Kidney capillary endothelial cell (primary cell): ENCODE measurements around the gene OXT.
A peak's percentile ranks its signal among the peaks of the same experiment; 100 is the strongest.
"Not testable (repeated sequence)": the region's sequence is repeated elsewhere in the genome, so short reads cannot be mapped to it uniquely, and the experiment has no call there.

Source experiments
- DNase-seq: peaks from one replicate; pipeline ENCODE4 v3.0.0-alpha.2; 2018; ENCODE audit warnings: low spot score

The OXT gene

DNA sequence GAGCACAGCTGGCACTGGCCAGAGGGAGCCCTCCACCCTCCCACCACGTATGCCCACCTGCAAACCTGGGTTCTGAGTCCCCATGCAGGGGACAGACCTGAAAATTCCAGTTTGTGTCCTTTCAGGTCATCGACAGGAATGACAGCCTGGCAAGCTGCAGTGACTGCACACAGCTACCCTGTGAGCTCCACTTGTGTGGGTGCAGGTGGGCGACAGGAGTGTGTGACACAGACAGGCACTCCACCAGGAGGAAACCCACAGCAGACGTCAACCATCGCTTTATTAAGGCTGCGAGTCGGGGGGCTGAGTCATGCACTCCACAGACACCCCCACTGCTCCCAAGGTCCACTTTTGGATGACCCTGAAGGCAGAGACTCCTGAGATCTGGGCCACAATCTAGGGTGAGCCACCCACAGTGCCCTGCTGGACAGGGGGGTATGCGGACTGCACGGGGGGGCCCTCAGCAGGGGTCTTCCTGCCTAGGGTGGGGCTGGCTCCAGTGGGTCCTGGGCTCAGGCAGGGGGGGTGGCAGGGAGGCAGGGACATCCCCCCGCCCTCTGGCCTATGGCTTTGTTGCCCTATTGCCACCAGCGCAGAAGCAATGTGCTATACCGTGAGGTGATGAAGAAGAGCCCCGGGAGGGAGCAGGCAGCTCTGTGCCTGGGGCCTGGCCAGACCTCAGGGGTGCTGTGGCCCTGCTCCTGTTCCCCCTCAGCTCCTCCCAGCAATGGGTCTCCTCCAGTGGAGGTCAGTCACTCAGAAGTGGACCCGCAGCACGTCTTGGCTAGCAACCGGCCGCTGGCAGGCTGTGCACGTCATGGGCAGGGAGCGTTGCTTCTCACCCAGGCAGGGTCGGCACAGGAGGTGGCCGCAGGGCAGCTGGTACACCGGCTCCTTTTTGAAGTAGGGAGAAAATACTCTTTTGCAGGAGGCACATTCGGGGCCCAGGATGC, 38.2 kb downstream of the OXT start:
- no peak for DNase-seq

DNA sequence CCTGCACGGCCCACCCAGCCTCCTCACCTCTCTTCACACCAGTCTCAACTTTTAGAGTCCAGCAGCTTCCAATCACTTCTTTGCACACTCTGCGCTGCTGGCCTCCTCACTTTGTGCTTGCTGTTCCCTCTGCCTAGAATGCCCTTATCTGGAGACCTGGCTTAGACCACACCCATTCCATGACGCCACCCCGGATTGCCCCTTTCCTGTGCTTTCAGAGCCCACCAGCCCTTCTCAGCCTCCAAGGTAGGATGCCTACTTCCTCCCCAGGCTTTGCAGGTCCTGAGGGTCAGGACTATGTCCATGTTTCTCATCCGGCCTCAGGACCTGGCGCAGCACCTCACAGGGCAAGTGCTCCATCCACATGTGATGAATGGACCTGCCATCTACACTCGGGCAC, 40.1 kb downstream of the OXT start:
- DNase-seq = no peak

DNA sequence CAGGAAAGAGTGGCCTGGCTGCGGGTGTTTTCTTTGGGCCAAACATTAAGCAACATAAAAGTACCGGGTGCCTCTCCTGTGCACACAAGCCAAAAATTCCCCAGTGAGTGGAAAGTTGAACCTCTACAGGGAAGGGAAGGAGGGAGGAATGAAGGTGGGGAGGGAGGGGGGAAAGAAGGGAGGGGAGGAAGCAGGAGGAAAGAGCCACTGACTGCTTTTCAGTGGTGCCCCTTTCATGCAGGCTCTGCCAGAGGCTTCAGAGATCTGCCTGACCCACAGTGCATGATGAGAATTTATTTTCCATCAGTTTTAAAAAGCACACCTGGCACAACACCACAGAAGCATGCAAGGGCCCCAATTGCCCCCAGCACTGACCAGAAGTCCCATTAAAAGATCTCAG, 40.6 kb downstream of the OXT start:
- DNase-seq = no peak

DNA sequence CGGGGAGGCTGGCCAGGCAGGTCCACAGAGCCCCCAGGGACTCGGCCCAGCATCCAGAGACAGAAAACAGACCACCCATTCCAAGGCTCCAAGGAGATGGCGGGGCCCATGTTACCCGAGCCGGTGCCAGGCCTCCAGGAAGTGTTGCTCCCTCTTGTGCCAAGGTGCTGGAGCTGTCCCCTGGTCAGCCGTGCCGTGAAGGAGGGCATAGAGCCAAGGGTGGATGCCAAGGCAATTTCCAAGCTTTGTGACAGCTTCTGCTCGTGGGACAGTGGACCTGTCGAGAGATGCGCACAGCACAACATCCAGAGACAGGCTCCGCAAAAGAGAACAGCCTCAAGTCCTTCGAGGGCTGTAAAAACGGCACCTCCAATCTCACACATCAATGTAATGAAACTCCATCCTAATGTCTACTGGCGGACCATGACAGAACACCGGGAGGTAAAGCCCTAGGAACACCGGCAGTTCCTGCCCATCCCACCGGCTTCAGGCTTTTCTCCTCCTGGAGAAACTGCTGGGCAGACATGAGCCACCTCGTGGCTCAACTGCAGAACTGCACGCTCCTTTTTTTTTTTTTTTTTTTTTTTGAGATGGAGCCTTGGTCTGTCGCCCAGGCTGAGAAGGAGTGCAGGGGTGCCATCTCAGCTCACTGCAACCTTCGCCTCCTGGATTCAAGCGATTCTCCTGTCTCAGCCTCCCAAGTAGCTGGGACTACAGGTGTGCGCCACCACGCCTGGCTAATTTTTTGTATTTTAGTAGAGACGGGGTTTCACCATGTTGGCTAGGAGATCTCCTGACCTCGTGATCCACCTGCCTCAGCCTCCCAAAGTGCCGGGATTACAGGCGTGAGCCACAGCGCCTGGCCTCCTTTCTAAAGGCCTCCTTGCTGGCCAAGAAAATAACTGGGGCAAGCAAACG, 44.0 kb downstream of the OXT start:
- DNase-seq = peak; percentile 40

DNA sequence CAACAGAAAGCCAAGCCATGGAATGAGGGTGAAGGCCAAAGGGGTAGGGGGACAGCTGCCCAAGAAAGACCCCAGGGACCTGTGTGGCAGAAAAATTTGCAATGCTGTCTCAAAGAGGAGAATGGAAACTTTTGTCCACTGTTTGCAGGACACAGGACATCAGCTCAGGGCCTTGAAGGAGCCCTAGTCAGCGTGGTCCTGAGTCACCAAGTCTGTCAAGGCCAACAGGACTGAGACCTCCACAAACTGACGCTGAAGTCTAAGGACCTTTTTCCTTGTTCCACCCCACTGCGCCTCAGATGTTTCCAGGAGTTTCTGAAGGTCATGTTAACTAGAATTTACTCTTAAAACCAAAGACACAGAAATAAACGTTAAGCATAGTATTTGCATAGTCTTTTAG, 44.9 kb downstream of the OXT start:
- DNase-seq = no peak

DNA sequence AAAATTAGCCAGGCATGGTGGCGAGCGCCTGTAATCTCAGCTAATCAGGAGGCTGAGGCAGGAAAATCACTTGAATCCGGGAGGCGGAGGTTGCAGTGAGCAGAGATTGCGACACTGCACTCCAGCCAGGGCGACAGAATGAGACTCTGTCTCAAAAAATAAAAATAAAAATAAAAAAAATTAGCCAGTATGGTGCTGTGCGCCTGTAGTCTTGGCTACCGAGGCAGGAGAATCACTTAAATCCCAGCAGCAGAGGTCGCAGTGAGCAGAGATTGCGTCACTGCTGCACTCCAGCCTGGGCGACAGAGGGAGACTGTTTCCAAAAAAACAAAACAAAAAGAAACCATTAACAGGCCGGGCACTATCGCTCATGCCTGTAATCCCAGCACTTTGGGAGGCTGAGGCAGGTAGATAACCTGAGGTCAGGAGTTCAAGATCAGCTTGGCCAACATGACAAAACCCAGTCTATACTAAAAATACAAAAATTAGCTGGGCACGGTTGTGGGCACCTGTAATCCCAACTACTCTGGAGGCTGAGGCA, 46.5 kb downstream of the OXT start:
- not testable (repeated sequence) for DNase-seq

DNA sequence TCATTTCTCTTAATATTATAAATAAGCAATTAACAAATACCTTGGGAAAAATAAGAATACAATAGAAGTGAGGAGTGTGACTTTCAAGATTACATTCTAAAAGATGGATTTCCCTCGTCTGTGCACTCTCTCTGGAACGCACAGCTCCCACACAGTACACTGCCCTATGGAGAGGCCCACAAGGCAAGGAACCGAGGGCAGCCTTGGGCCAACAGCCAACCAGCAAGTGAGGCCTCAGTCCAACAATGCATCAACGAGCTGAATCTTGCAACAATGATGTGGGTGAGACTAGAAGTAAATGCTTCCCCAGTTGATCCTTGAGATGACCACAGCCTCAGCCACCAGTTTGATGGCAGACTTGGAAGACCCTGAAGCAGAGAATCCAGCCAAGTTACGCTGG, 47.6 kb downstream of the OXT start:
- no peak for DNase-seq

DNA sequence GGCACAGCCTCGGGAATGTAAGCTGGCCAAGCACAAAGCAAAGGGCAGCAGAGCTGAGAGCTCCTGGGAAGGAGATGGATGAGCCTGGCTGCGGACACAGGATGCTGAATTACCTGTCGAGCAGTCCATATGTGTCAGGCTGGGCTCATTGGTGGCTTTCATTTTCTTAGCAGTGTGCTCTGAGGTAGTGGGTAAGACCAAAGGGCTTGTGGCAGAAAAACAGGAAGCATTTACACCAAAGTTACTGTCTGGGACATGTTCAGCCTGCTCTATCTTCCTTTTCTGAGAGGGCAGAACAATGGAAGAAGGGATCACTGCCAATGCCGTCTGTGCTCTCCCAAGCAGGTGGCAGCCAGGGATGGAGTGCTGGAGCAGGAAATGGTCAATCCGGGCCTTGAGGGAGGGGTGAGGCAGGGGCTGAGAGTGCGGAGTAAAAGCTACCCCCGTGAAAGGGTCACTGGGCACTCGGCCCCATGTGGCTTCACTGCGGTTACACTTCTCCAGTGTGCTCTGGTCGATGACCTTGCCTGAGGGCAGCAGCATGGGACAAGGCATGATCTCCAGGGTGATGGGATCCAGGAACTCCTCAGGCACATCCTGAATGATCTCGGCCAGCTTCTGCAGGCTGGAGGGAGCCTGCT, 50.0 kb downstream of the OXT start:
- no peak for DNase-seq
